Lung microvascular endothelial cell (primary cell): ENCODE measurements around the gene WDR36. TPM values are rescaled to one million over a fixed set of nuclear protein-coding genes. Genes with fewer than 3 reads are reported as not detected.
A peak's percentile ranks its signal among the peaks of the same experiment; 100 is the strongest.
"Not testable (repeated sequence)": the region's sequence is repeated elsewhere in the genome, so short reads cannot be mapped to it uniquely, and the experiment has no call there.

Experiments used
- DNase-seq, 2 donors: peaks; one replicate each; pipeline versions ENCODE4 v3.0.0 to v3.0.0-alpha.2; 2010; ENCODE audit warnings: low read depth in 2 of 2
- total RNA-seq: library from RNA; depleted of rRNA; stranded (reverse); fragments of >200 nt; gene quantifications from 2 replicates; pipeline ENCODE4 v1.2.1, GENCODE V29; 2014

Gene WDR36
- total RNA-seq, 1 donor from 2014 or later = 38.3 TPM

DNA sequence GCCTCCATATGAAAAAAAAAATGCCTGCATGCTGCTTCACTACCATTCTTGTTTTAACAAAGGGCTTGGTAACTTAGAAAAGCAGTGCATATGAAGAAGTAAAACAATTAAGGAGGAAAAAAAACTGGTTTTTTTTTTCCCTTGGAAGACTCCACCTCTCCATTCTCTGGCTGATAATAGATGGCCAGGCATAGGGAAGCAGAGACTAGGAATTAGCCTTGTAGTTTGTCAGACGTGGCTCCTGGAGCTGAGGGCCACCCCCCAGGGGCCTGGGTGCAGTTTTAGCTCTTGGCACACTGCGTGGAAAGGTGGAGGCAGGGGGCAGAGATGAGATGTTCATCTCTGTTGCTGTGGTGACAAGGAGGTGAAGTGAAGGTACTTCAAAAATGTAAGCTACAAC lies 42.7 kb downstream of the WDR36 start:
- DNase-seq = no peak

DNA sequence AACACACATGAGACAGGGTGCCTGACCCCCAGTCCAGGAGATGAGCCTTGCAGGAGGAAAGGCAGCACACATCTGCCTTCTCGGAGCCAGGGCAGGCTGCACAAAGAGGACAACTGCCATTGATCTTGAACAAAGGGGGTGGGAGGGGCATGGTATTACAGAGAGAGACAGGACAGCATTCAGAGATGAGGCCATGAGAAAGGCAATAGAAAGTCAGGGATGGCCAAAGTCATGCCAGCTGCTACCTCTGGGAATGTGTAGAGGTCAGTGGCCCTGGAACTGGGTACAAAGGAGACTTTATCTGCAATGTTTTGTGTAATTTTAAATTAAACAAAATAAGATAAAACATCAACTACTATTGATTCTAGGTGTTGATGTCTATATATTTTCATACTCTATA lies 43.2 kb downstream of the WDR36 start:
- DNase-seq = no peak

DNA sequence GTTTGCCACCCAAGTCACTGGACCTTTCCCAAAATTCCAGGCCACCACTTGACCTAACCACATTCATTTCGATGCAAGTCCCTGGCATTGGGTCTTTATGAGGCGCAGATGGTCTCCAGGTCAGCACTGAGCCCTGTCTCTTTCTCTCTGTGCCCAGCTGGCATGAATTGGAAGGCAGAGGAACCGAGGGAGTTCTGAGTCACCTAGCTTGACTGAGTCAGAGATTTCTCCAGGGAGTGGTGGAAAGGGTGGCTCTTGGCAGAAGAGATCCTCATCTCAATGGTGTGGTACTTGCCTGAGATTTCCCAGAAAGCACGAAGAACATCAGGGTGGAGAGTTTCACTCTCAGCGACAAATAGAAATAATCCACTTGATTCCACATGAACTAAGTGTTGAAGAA lies 43.8 kb downstream of the WDR36 start:
- DNase-seq = peak in 1 of 2 donors; percentile 25

DNA sequence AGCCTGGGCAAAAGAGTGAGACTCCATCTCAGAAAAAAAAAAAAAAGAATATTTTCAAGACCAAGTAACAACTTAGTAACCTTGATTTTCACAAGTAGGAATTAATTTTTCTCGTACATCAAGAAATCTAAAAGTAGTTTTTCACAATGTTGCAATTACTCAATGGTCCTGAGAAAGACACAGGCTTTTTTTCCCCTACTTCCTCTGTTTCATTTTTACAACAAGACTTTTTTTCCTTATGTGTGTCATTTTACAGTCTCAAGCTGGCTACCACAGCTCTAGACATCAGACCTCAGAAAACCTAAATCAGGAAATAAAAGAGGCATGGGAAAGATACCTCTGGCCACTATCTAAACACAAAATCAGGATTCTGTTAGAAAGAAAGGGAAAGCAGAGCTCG lies 45.9 kb downstream of the WDR36 start:
- DNase-seq = no peak

DNA sequence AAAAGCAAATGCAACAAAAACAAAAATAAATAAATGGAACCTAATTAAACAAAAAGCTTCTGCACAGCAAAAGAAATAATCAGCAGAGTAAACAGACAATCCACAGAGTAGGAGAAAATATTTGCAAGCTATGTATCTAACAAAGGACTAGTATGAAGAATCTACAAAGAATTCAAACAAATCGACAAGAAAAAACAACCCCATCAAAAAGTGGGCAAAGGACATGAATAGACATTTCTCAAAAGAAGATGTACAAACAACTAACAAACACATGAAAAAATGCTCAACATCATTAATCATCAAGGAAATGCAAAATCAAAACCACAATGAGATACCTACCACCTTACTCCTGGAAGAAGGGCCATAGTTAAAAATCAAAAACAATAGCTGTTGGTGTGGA lies 49.3 kb downstream of the WDR36 start:
- DNase-seq = not testable (repeated sequence)

DNA sequence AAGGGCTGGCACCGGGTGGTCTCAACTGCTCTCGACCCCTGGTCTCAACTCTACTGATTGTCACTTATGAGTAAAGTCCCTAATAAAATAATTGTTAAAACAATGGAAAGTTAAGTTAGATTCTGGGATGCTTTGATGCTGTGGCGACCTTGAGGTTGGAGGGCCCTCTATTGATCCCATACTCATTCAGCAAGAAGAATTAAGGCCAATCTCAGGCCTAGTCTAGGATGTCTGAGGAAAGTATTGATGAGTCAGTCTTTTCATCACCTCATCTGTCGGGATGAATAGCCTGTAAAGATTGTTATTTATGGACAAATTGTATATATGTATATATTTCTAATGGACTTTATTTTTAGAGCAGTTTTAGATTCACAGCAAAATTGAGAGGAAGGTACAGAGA lies 50.8 kb downstream of the WDR36 start:
- DNase-seq = peak; percentile 17 to 19

DNA sequence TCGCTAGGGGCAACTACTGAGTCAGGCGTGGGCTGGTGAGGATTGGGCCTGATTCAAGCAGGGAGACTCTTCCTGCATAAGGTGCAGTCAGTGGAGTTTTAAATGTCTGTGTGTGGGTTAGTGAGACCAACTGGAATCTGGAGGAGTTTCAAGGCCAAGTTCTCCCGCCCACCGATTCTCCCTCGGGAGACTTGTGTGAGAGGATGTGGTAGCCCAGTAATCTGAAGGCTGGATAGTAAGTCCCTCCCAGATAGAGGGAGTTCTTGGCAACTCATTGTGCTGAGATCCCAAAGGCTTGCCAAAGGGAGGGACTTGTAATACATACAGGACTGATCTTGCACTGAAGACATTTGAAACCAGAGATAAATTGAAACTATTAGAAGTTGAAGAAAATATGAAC lies 51.8 kb downstream of the WDR36 start:
- DNase-seq = no peak

DNA sequence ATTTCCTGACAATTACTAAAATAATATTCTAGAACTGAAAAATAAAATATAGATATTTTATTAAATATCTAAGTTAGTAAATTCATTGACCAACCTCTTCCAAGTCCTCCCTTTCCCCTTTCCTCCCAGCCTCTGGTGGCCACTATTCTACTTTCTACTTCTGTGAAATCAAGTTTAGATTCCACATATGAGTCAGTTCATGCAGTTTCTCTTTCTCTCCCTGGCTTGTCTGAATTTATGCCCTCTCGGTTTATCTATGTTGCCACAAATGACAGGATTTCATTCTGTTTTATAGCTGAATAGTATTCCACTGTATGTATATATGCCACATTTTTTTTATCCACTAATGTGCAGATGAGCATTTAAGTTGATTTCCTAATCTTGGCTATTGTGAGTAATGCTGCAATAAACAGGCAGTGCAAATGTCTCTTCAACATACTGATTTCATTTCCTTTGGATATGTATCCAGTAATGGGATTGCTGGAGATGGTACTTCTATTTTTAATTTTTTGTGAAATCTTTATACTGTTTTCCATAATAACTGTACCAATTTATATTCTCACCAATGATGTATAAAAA lies 52.3 kb downstream of the WDR36 start:
- DNase-seq = no peak

DNA sequence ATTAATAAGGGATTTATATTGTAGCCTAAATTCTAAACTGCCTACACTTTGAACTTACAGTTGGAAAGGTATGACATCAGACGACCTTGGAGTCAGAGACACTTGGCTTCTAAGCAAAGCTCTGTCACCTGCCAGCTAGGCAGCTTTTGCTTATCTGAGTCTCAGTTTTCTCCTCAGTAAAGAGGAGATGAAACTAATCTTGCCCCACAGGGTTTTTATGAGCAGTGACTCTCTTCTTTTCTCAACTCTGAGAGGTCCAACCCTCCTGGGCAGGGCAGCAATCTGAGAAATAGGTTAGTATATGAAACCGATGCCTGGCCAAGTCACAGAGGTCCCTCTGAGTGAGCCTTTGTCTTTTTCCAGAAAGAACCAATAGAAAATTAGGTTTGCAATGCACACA lies 53.9 kb downstream of the WDR36 start:
- no peak for DNase-seq

DNA sequence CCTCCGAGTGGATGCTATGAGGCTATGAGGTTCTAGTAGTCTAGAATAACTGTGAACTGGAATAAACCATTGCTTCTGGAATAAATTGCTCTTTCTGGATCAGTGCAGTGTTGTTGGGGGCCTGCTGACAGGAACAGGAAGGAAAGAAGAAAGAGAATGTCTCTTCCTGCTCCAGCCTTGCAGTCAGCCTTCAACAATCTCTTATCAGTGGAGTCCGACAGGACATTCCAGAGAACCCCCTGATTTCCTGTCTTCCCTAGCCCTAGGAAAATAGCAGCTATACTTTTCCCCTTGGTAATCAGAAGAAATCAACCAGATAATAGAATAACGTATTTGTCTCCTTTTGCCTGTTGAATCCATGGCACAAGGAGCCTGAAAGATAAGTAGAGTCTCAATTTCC lies 55.4 kb downstream of the WDR36 start:
- DNase-seq = peak in 1 of 2 donors; percentile 27

DNA sequence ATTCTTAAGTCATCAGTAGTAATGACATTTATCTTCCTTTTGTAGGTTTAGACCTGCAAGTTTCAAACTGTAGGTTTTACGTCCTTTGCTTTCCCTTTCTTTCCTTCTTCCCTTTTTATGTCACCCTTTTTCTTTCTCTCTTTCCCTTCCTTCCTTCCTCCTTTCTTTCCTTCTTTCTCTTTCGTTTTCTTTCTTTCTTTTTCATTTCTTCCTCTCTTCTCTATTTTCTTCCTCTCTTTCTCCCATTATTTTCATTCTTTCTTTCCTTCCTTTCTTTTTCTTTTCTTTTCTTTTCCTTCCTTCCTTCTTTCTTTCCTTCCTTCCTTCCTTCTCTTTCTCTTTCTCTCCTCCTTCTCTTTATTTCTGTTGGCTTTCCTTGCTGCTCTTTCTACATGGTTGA lies 59.9 kb downstream of the WDR36 start:
- no peak for DNase-seq

DNA sequence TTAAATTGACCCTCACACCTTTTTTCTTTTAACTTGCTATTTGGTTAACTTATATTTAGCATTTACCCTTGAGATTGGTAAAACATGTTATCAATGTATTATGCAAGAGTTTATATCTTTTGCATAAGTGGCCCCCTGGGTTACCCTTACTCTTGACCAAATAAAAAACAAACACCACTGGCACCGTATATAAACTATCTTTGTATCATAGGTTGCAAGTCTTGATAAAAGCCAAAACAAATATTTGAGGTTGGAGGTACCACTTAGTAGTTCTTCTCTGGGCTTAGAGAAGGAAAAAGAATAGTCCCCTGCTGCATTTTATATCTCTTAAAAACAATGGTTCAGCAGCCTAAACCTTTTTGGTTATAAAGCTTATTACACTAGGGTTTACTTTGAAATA lies 61.3 kb downstream of the WDR36 start:
- DNase-seq = no peak

DNA sequence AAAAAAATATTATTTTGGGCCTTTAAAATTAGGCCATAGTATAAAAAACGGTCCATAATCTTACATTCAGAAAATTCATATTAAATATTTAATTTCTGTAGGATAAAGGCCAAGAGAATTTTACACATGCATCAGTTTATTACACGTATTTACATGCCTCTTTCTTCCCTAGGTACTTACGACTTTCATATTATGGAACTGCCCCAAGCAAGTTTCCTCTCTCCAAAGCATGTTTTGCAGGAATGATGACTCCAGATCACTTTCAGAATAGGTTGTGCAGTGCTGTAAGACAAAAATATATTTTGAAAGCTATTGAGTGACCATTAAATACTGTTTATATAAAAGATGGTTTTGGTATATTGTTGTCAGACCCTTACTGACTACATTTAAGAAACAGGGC lies 61.8 kb downstream of the WDR36 start:
- no peak for DNase-seq

DNA sequence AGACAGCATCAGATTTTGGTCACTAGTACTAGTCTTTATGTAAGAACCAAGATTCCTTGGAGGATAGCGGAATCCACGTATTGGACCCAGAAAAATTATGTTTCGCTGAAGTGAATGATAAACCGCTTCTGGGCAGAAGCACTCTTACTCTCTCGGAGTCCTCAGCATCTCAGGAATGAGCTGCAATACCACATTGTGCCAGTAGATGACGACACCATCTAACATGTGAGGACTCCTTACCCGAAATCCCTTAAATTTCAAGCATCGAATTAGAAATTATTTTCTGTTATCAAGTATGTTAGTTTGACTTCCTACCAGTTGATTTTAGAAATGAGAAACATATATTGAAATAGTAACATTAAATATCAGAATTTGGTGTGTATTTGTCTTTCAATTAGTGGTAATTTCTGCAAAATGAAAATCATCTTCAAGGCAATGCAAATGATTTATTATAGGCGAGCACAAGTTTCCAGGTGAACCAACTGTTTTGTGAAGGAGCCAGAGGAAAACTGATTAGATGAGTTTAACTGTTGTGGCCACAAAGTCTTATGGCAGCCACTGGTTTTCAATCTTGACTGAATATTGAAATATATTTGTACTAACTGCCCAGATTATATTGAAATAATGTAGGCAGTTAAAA lies 66.1 kb downstream of the WDR36 start:
- peak; percentile 82 for DNase-seq

DNA sequence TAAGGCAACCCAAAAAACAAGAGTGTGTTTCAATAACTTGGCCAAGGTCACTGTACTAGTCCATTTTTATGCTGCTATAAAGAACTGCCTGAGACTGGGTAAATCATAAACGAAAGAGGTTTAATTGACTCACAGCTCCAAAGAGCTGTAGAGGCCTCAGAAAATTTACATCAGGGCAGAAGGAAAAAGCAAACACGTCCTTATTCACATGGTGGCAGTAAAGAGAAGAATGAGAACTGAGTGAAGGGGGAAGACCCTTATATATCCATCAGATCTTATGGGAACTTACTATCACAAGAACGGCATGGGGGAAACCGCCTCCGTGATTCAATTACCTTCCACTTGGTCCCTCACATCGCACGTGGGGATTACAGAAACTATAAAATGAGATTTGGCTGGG lies 67.7 kb downstream of the WDR36 start:
- no peak for DNase-seq

DNA sequence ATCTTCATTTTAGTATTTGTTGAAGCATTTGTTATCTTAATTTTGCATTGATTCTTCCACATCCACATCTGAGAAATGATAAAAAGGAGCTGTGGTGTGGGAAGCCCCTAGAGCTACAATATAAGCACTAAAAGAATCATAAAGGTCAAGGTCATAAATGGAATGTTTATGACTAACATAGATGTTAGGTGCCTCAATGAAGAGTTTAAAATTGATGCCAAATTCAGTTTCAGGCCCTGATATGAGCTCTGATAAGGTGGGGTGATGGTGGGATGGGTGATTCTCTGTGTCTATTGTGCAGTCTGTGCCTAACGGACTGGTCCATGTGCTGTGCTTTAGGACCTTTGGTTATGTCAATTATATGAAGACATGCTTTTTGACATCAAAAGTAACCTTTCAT lies 70.9 kb downstream of the WDR36 start:
- DNase-seq = no peak

DNA sequence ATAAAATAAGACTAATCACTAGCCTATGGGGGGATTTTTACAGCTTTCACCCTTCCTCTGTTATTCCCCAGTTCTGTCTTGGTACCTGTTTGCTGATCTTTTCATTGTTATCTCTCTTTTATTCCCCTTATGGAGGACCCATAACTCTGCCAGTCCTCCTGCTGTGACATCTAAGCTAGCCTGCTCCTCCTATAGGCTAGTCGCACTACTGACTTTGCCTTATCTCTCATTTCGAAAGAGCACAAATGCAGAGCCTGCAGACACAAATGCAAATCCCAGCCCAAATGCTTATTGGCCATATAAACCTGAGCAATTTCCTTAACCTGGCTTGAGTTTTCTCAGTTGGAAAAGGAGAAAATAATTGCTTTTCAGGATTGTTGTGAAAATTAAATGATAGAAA lies 72.9 kb downstream of the WDR36 start:
- no peak for DNase-seq

DNA sequence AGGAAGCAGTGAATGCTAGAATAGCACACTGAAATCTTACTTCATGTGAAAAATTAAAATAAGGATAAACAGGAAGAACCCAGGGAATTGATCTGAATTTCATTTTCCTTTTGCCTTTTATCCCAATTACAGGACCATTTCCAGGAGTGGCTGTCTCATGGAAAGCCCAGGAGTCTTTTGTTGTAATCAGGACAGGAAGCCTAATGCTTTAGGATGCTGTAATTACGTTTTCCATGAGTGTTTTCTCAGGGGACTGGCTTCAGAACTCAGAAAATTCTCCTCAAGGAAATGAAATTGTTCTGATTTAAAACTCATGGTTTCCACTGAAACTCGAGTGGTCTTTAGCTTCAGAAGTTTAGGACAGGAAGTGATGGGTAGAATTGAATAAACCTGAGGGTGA lies 75.4 kb downstream of the WDR36 start:
- no peak for DNase-seq

DNA sequence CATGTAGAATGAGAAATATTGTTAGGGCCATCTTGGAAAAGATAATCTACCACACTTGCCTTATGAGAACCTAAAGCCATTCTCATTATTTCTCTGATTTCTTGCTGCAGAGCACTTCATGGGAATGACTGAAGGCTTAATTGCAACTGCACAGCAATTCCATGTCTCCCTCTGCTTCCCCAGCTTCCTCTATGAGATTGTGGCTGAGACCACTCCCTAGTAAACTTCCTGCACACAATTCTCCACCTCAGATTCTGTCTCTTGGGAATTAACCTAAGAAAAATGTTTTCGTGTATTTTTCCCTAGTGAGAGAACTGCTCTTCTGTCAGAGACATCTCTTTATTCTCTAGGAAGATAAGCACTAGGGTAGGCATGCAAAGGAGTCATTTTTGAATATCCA lies 76.5 kb downstream of the WDR36 start:
- DNase-seq = no peak

DNA sequence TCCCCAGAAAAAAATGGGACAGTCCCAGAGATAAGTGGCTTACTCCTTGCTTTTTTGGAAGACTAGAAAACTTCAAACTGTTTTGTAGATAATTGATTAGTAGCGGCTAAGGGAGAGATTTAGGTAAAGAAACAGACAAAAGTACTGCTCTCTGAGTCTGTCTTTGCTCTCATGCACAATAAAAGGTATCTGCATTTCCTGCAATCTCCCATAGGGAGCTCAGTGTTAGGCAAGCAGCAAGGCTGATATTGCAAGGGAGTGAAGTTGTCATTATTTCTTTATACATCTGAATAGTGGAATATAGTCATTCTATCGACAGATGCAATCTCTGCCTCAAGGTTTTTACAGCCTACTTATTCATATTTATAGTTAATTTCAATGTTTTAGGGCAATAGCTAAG lies 77.1 kb downstream of the WDR36 start:
- DNase-seq = no peak

DNA sequence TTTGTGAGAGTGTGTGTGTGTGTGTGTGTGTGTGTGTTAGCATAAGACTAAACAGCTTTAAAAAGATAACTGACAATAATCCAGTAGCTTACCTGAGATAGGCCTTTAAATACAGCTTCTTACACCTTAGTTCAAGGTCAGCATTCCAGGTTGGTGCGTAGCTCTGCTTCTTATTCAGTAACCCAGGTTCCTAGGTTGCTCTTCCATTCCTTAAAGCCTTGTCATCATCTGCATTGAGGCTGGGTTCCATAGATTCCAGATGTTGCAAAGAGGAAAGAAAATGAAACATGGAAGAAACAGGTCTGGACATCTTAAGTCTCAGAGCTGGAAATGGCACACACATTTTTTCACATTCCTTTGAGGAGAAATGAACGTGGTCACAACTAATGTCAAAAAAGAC lies 78.1 kb downstream of the WDR36 start:
- no peak for DNase-seq

DNA sequence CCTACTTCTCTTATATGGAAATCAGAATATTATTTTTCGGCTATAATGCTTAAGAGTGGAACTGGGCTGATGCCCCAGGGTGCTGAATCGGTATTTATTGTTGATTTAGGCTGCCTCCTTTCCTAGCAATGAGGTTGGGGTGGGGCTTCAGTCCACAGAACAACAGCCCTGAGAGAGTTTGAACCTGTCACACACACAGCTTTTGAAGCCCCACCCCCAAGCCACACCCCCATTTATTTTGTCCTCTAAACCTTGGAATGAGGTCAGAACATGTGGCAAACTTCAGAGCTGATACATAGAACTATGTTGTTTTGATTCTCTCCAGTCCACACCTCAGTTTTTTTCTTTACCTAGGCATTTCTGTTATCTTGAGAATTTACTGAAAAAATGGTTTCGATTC lies 80.4 kb downstream of the WDR36 start:
- no peak for DNase-seq

DNA sequence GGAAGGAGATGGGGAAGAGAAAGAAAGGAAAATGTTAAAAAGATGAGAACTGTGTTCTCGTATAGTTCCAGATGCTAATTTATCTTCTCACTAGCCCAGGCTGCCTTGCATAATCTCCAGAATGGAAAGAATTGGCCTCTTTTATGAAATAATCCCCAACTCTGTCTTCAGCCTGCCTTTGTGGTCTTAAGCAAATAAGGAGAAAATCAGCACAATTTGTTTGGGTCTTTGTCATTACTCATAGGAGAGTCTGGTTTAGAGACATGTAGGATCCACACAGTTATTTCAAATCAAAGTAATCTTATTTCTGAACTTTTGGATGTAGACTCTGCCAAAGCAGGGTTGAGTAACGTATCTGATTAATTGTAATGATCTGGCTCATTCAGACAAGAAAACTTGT lies 81.3 kb downstream of the WDR36 start:
- no peak for DNase-seq
